Placental pericyte (primary cell): Measurements from ENCODE around the gene INTS1. TPM values are rescaled to one million over a fixed set of nuclear protein-coding genes. Genes with fewer than 3 reads are reported as not detected.

ENCODE experiments used
- total RNA-seq: library from RNA; depleted of rRNA; stranded (reverse); fragments of >200 nt; gene quantifications from 2 replicates; pipeline ENCODE4 v1.2.3, GENCODE V29; 2012

Gene INTS1, protein sequence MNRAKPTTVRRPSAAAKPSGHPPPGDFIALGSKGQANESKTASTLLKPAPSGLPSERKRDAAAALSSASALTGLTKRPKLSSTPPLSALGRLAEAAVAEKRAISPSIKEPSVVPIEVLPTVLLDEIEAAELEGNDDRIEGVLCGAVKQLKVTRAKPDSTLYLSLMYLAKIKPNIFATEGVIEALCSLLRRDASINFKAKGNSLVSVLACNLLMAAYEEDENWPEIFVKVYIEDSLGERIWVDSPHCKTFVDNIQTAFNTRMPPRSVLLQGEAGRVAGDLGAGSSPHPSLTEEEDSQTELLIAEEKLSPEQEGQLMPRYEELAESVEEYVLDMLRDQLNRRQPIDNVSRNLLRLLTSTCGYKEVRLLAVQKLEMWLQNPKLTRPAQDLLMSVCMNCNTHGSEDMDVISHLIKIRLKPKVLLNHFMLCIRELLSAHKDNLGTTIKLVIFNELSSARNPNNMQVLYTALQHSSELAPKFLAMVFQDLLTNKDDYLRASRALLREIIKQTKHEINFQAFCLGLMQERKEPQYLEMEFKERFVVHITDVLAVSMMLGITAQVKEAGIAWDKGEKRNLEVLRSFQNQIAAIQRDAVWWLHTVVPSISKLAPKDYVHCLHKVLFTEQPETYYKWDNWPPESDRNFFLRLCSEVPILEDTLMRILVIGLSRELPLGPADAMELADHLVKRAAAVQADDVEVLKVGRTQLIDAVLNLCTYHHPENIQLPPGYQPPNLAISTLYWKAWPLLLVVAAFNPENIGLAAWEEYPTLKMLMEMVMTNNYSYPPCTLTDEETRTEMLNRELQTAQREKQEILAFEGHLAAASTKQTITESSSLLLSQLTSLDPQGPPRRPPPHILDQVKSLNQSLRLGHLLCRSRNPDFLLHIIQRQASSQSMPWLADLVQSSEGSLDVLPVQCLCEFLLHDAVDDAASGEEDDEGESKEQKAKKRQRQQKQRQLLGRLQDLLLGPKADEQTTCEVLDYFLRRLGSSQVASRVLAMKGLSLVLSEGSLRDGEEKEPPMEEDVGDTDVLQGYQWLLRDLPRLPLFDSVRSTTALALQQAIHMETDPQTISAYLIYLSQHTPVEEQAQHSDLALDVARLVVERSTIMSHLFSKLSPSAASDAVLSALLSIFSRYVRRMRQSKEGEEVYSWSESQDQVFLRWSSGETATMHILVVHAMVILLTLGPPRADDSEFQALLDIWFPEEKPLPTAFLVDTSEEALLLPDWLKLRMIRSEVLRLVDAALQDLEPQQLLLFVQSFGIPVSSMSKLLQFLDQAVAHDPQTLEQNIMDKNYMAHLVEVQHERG (N-terminal part only)
- total RNA-seq, result 60.2 and 93.8 TPM in 2 replicates

GRCh38 chr7:1503816-1504775, at the start of gene INTS1:
Gene INTS1 (minus strand): TSS chr7:1504389. CDS start chr7:1503960, 429 bp downstream.

DNA sequence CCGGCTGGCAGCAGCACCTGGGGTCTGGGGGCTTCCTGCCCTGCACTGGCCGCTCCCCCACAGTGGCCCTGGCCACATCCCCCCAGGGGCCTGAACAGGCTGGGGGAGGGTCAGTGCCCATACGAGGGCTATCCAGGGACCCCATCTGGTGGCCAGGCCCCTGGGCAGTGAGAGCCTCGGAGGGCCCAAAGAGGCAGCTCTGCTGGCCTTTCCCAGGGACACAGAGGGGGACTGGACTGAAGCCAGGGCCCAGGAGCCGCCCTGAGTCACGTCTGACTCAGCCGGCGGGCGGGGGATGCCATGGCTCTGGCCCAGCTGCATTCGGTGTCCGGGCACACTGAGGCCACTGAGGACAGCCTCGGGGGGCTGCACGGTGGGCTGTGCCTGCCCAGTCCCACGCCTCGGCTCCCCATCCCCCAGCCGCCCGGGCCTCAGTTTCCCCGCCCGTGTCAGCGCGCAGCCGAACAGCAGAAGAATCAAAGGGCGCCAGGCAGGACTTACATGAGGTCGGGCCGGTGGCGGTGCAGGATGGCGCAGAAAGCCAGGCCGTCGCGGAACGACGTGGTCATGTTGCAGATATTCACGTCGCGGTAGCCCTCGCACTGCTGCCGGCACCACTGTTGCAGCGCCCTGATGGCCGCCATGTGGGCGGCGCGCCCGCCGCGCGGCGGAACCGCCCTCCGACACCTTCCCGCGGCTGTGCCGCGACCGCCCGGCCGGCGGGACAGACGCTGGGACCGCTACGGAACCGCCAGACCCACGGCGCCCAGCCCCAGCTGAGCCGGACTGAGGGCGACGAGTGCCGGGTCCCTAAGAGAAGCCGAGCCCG, 45.3 kb downstream of the INTS1 start, which contains the start of gene MICALL2:
Gene MICALL2, minus strand, starts transcription at position 788 of the 829 bp plus-strand sequence. Its CDS starts 144 bp downstream, at position 644.

Other genes starting within 250 kb of the INTS1 start
- gene MICALL2, start 44.9 kb downstream of the INTS1 start, total RNA-seq, result 10.7 and 33.6 TPM in 2 replicates
- gene MAFK, start 26.3 kb upstream of the INTS1 start, total RNA-seq, result 34.4 and 52.5 TPM in 2 replicates
- 0.44 and 0.86 TPM in 2 replicates for gene TMEM184A, start 51.8 kb upstream of the INTS1 start, total RNA-seq
- 28.0 and 39.4 TPM in 2 replicates for gene PSMG3, start 65.6 kb upstream of the INTS1 start, total RNA-seq
- gene ELFN1, start 165.9 kb upstream of the INTS1 start, total RNA-seq, result under 0.01 and 1.3 TPM in 2 replicates